GM12878 (cell line): ENCODE measurements around the gene CDKL2. TPM values are rescaled to one million over a fixed set of nuclear protein-coding genes. Genes with fewer than 3 reads are reported as not detected.

Source experiments
- ATAC-seq: fragments of 200-7000 bp; cut with Tn5 transposase; 3 replicates; pipeline ENCODE4 v1.9.1; 2020; ENCODE audit warnings: mild to moderate bottlenecking, moderate library complexity
- BruUV-seq: library from RNA; stranded (reverse); fragments of 400-500 nt; replicated peaks from 2 replicates; lab custom pipeline; 2021; lab: Mats Ljungman, UMichigan
- CTCF ChIA-PET: fragments of 300-600 bp; sonication (Branson Sonifier 250); formaldehyde crosslinking; extraction: SDS; loops from one replicate; lab custom pipeline; 2021; ENCODE audit warnings: inconsistent platforms; lab: Yijun Ruan, JAX
- POLR2A ChIA-PET: fragments of 350-600 bp; formaldehyde crosslinking; extraction: SDS; loops from one replicate; lab custom pipeline; 2021; ENCODE audit warnings: inconsistent platforms; lab: Charles Lee
- RAD21 ChIA-PET: fragments of 300-600 bp; sonication (Branson Sonifier 250); formaldehyde crosslinking; loops from one replicate; lab custom pipeline; 2023; ENCODE audit warnings: antibody characterized with exemption; ENCODE audit not compliant: unreplicated experiment; lab: Charles Lee
- SMC1A ChIA-PET: fragments of 300-600 bp; sonication (Branson Sonifier 250); formaldehyde crosslinking; loops from one replicate; lab custom pipeline; 2023; ENCODE audit not compliant: unreplicated experiment, uncharacterized antibody; lab: Charles Lee
- DNase-seq: peaks from one replicate; pipeline ENCODE4 v3.0.0-alpha.2; 2011; ENCODE audit warnings: low read depth, low spot score
- FAIRE-seq: peaks from 3 replicates; lab custom pipeline; 2011; peaks lifted over from hg19 to GRCh38; lab: Jason Lieb, UNC
- H2AFZ ChIP-seq: 2 replicates; pipeline ENCODE4 v1.6.0; 2011; ENCODE audit warnings: low read depth, low read length, control low read depth; ENCODE audit not compliant: control insufficient read depth
- H3K27ac ChIP-seq: 2 replicates; pipeline ENCODE4 v1.5.1; 2011; ENCODE audit warnings: control low read depth; ENCODE audit not compliant: control insufficient read depth, insufficient read depth
- H3K27me3 ChIP-seq, 2 experiments: replicated peaks in 1 of 2; 2 replicates each; pipeline versions ENCODE4 v1.6.0 to v1.6.1; 2011; ENCODE audit warnings: low read length in 1 of 2; ENCODE audit not compliant: control insufficient read depth in 2 of 2, insufficient read depth in 2 of 2
- H3K36me3 ChIP-seq, 2 experiments: 2 replicates each; pipeline ENCODE4 v1.5.1; 2011; ENCODE audit warnings: low read length in 1 of 2; ENCODE audit not compliant: control insufficient read depth in 2 of 2, insufficient read depth in 2 of 2
- H3K4me1 ChIP-seq: 2 replicates; pipeline ENCODE4 v1.6.1; 2011; ENCODE audit warnings: mild to moderate bottlenecking, low read length, moderate library complexity, mixed read lengths; ENCODE audit not compliant: control insufficient read depth, insufficient read depth
- H3K4me2 ChIP-seq: 2 replicates; pipeline ENCODE4 v1.6.0; 2011; ENCODE audit warnings: control low read depth; ENCODE audit not compliant: control insufficient read depth, insufficient read depth
- H3K4me3 ChIP-seq: fragments of 200-600 bp; sonication (generic); 2 replicates; pipeline ENCODE4 v1.5.1; 2016
- H3K79me2 ChIP-seq: 2 replicates; pipeline ENCODE4 v1.6.0; 2011; ENCODE audit warnings: low read length; ENCODE audit not compliant: control insufficient read depth, insufficient read depth
- H3K9ac ChIP-seq: 2 replicates; pipeline ENCODE4 v1.8.0; 2011; ENCODE audit warnings: low read length, control low read depth, mixed read lengths; ENCODE audit not compliant: control insufficient read depth, insufficient read depth
- H3K9me3 ChIP-seq: replicated peaks from 3 replicates; pipeline ENCODE4 v1.5.1; 2011; ENCODE audit warnings: mild to moderate bottlenecking, low read length; ENCODE audit not compliant: control insufficient read depth, insufficient read depth
- H4K20me1 ChIP-seq: 2 replicates; pipeline ENCODE4 v1.6.0; 2011; ENCODE audit not compliant: control insufficient read depth, insufficient read depth
- ATF3 ChIP-seq: IDR thresholded peaks from 2 replicates; pipeline ENCODE4 v1.6.1; 2011; ENCODE audit warnings: low read depth, mild to moderate bottlenecking, low read length, moderate library complexity, borderline replicate concordance; ENCODE audit errors: extremely low read depth
- MAX ChIP-seq: IDR thresholded peaks from 2 replicates; pipeline ENCODE4 v1.6.1; 2012; ENCODE audit warnings: low read depth, low read length, improper control_type of control experiment
- SIX5 ChIP-seq: IDR thresholded peaks from 2 replicates; pipeline ENCODE4 v1.6.1; 2011; ENCODE audit warnings: mild to moderate bottlenecking, low read depth, low read length, moderate library complexity; ENCODE audit not compliant: severe bottlenecking
- USF1 ChIP-seq: IDR thresholded peaks from 2 replicates; pipeline ENCODE4 v1.6.1; 2011; ENCODE audit warnings: borderline replicate concordance, low read depth, mild to moderate bottlenecking, moderate library complexity, mixed read lengths, low read length; ENCODE audit not compliant: insufficient read depth; ENCODE audit errors: extremely low read length
- USF2 ChIP-seq: IDR thresholded peaks from 2 replicates; pipeline ENCODE4 v1.6.1; 2011; ENCODE audit warnings: low read depth, low read length, improper control_type of control experiment, borderline replicate concordance
- ZBTB4 ChIP-seq: fragments of 450-650 bp; formaldehyde crosslinking; IDR thresholded peaks from 2 replicates; pipeline ENCODE4 v1.4.0; 2022; ENCODE audit warnings: mild to moderate bottlenecking, moderate library complexity
- ZBTB40 ChIP-seq: fragments of 450-650 bp; IDR thresholded peaks from 2 replicates; pipeline ENCODE4 v1.6.1; 2016; ENCODE audit warnings: mild to moderate bottlenecking, moderate library complexity, borderline replicate concordance
- ZZZ3 ChIP-seq: IDR thresholded peaks from 2 replicates; pipeline ENCODE4 v1.6.1; 2011; ENCODE audit warnings: low read depth; ENCODE audit not compliant: control insufficient read depth, insufficient read length
- WGBS: methylation state at CpG from one replicate; pipeline ENCODE4 v1.1.6; 2016; ENCODE audit warnings: low lambda C conversion rate; ENCODE audit not compliant: insufficient replicate concordance, insufficient coverage; ENCODE audit errors: missing lambda C conversion rate; 5-methylcytosine and 5-hydroxymethylcytosine counted together
- in situ Hi-C: fragments of 300-500 bp; cut with MboI; formaldehyde crosslinking; loops from 9 replicates; pipeline ENCODE4 v1.14.3; 2018; ENCODE audit warnings: mixed read lengths
- intact Hi-C: fragments of 100-400 bp; cut with micrococcal nuclease; formaldehyde crosslinking; loops from one replicate; pipeline ENCODE4 v1.14.2; 2022; ENCODE audit not compliant: unreplicated experiment
- polyA plus RNA-seq, 11 experiments: library from polyadenylated mRNA; depleted of rRNA in 4 of 11; unstranded in 6 of 11; stranded (reverse) in 5 of 11; fragments of >200 nt; fragmentation: Nextera tagmentation in 4 of 11; fragmentation: Illumina TruSeq in 1 of 11; extraction: Ambion mirVana in 4 of 11; extraction: Trizol in 1 of 11; gene quantifications; 1 replicate in 1 of 11; 2 replicates in 10 of 11; pipeline versions ENCODE4 v1.2.1 to v1.2.3, GENCODE V29; 2011 to 2016; ENCODE audit warnings: inconsistent platforms in 2 of 11, missing spikeins in 2 of 11, low read depth in 1 of 11
- total RNA-seq, 4 experiments: library from RNA; depleted of rRNA in 3 of 4; stranded (reverse); fragments of >200 nt in 3 of 4; fragmentation: Illumina TruSeq in 1 of 4; extraction: Trizol in 1 of 4; gene quantifications; 2 replicates each; pipeline versions ENCODE4 v1.2.1 to v1.2.3, GENCODE V29; 2013 to 2021

CDKL2 gene
- total and polyA plus RNA-seq, 10 of the 15 experiments (the other 5 are each of a cell fraction or from before 2014, with no cell fraction given), result 0.05 to 0.24 (median 0.06) TPM; not detected in 7

GRCh38 chr4:75673027-75673958 is 43.0 kb upstream of the CDKL2 start, which contains the start of gene G3BP2:
Gene G3BP2, minus strand, starts transcription at chr4:75673411. Its CDS starts 11,386 bp downstream, at chr4:75662025.
- WGBS, result under 1% methylated on average over 69 of the region's 83 CpGs
- ChIA-PET RAD21 (interaction anchor here (0.5 to 3.7 kb wide), 4 partner anchors 11 to 54 kb away, joined by 3 to 28 read pairs (median 3); partner anchors contain the start of gene USO1), CTCF (interaction anchor here (0.6 to 3.4 kb wide), 4 partner anchors 11 to 51 kb away, joined by 3 to 40 read pairs (median 3); partner anchors contain the start of gene USO1), SMC1A (interaction anchor here (0.6 to 8.5 kb wide), 9 partner anchors 9 to 106 kb away, joined by 3 to 98 read pairs (median 3); partner anchors contain the start of gene USO1), POLR2A (interaction anchor here (0.6 to 8.7 kb wide), 9 partner anchors 9 to 53 kb away, joined by 3 to 72 read pairs (median 5); partner anchors contain the start of genes CDKL2 and USO1)
- Histone ChIP-seq H3K4me1 (peaks cover 5% of the 10 kb centered on the region; the same call in 1 of the 2 replicates), H3K36me3 (no peaks in the 10 kb centered on the region), H3K9ac (peak within 1 kb of the TSS; percentile 95), H3K4me3 (peak within 1 kb of the TSS; percentile 77), H3K9me3 (no peaks in the 10 kb centered on the region), H3K27me3 (no peaks in the 10 kb centered on the region), H3K27ac (peak within 1 kb of the TSS; percentile 92), H3K79me2 (peaks cover 52% of the 10 kb centered on the region), H3K4me2 (peak within 1 kb of the TSS; percentile 91), H4K20me1 (peaks cover 4% of the 10 kb centered on the region; the same call in 1 of the 2 replicates), H2AFZ (peak within 1 kb of the TSS; percentile 56)
- intact Hi-C loops (loop anchor here (1.0 to 2.0 kb wide), 2 partner anchors 26 to 51 kb away; partner anchors contain the start of gene USO1), in situ Hi-C loops (no loop called here)
- TSS peak; percentile 51 for BruUV-seq
- ATAC-seq (peak; percentile 93), FAIRE-seq (peak; percentile 93), DNase-seq (peak; percentile 98)
- TF ChIP-seq SIX5 (no peak), USF2 (no peak; the same call in 1 of the 2 replicates), ATF3 (no peak), ZZZ3 (no peak), MAX (peak; percentile 85), USF1 (no peak), ZBTB40 (peak; percentile 74; the same call in 1 of the 2 replicates), ZBTB4 (CRISPR knock-in tag) (peak; percentile 62; the same call in 1 of the 2 replicates)
